OCI-LY1 (cell line): Measurements from ENCODE around the gene IFNE.

Experiments used
- EZH2 ChIP-seq: fragments of 200-600 bp; sonication (generic), shearing (Covaris generic); IDR thresholded peaks from 2 replicates; pipeline ENCODE4 v1.8.0; 2017; ENCODE audit warnings: borderline replicate concordance, mixed run types, mild to moderate bottlenecking, antibody characterized with exemption, low read length, moderate library complexity, mixed read lengths
- TF ChIP-seq, protein P1 (sequence below): fragments of 200-600 bp; sonication (generic), shearing (Covaris generic); IDR thresholded peaks from 2 replicates; pipeline ENCODE4 v1.5.1; 2017; ENCODE audit warnings: mild to moderate bottlenecking, antibody characterized with exemption, low read length, moderate library complexity, mixed read lengths

DNA sequence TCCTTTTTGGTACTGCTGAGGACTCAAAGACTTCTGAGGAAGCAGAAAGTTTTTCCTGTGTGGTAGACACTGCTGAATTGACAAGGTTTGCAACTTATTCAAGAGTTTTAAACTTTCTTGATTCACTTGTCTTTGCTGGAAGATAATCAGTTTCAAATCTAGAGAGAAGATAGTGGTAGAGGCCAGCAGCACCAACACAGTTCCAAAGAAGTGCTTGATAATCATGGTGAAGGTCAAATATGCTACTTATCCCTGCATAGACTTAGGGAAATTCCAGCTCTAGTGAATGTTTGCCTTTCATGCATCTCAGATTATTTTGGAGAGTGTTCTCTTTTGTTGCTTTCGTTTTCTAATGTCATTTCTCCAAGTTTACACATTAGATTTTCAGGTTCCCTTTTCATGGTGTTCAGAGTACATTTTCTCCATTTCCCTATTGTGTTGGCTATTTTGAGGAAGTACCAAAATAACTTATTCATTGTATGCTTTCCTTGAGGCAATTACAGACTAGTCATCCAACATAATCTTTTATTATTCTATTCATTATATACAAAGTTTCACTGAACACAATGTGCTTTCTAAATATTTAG is 550 bp downstream of the IFNE start:
- no peak for TF ChIP-seq EZH2
- TF ChIP-seq, protein P1, sequence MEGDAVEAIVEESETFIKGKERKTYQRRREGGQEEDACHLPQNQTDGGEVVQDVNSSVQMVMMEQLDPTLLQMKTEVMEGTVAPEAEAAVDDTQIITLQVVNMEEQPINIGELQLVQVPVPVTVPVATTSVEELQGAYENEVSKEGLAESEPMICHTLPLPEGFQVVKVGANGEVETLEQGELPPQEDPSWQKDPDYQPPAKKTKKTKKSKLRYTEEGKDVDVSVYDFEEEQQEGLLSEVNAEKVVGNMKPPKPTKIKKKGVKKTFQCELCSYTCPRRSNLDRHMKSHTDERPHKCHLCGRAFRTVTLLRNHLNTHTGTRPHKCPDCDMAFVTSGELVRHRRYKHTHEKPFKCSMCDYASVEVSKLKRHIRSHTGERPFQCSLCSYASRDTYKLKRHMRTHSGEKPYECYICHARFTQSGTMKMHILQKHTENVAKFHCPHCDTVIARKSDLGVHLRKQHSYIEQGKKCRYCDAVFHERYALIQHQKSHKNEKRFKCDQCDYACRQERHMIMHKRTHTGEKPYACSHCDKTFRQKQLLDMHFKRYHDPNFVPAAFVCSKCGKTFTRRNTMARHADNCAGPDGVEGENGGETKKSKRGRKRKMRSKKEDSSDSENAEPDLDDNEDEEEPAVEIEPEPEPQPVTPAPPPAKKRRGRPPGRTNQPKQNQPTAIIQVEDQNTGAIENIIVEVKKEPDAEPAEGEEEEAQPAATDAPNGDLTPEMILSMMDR, result no peak
